GM19324 (cell line): ENCODE data around the gene NFU1.
A peak's percentile ranks its signal among the peaks of the same experiment; 100 is the strongest.

Experiments used
- ATAC-seq: cut with Tn5 transposase; IDR thresholded peaks from one replicate; pipeline ENCODE4 v1.9.1; 2021; ENCODE audit warnings: mild to moderate bottlenecking, moderate library complexity; ENCODE audit not compliant: unreplicated experiment, low FRiP score

The NFU1 gene

DNA sequence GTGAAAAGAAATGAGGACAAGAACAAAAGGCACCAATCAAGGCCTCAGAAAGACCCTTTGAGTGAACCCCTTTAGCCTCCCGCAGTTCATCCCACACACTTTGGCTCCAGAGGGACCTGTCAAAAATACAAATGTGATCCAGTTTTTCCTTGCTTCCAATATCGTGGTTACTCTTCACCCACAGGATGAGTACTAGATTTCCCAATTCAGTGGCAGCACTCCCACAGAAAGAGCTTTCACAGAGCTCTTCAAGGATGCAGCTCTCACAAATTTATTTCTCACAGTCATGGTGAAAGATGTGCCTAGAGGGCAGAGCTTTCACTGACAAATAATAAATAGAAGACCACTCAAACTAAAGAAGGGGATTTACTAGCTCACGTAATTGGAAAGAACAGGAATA, 47.2 kb downstream of the NFU1 start:
- no peak for ATAC-seq

DNA sequence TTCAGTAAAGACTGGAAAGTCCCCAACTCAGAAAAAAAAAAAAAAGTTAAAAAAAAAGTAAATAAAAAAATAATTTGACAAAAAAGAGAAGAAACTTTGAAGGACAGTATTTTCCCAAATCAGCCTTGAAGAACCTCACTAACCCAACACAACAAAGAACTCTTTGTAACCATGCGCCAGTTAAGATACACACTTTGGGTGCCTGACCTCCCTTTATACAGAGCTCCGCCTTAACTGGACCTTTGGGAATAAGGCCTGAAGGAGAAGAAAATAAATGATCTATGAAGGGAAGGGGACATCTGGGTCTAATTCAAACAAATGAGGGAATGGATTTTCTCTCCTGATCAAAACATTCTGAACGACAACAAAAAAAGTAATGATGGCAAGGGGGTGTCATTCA, 48.0 kb downstream of the NFU1 start:
- no peak for ATAC-seq

GRCh38 chr2:69387770-69388481, 49.3 kb downstream of the NFU1 start:
- ATAC-seq: peak; percentile 5

DNA sequence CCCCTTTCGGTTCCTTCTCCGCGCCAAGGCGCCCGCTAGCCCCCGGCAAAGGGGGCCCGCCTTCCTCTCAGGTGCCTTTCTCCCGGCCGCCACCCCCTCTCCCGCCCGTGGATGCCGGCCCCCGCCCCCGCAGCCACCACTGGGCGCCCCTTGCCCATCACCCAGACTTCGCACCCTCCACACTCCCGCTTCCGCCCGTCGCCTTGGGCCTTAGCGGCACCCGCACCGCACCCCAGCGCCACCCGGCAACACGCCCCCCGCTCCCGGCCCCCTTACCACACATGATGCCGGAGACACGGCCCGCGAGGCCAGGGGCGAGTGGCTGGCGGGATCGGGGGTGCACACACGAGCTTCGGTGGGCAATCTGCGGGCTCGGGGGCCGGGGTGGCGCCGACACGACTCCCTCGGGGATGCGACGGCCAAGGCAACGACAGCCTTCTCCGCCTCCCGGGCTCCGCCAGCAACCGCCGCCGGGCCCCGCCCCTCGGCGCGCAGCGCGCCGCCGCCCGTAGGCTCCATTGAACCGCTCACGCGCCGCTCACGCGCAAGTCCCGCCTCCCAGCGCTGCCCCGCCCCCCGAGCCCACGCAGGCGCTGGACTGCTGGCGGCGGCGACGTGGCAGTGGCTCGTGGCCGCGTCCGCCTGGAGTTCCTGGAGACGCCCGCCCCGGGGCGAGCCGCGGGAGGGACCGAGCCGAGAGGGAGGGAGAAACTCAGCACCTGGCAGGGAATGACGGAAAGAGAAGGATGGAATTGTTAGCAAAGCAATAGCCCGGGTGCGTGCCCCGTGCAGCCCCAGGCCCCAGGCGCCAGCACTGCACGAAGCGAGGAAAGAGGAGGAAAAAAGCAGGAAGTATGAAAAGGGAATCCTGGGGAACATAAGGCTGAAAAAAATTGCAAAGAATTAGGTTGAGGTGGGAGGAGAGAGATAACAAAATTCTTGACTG, 50.2 kb downstream of the NFU1 start, which contains the start of gene GFPT1:
Gene GFPT1 (minus strand): TSS at position 439 of the 946 bp plus-strand sequence. CDS start 156 bp downstream, at position 283.
- ATAC-seq: peak; percentile 94

- ATAC-seq: no peak
Measured at GRCh38 chr2:69386360-69386759, 50.9 kb downstream of the NFU1 start.

DNA sequence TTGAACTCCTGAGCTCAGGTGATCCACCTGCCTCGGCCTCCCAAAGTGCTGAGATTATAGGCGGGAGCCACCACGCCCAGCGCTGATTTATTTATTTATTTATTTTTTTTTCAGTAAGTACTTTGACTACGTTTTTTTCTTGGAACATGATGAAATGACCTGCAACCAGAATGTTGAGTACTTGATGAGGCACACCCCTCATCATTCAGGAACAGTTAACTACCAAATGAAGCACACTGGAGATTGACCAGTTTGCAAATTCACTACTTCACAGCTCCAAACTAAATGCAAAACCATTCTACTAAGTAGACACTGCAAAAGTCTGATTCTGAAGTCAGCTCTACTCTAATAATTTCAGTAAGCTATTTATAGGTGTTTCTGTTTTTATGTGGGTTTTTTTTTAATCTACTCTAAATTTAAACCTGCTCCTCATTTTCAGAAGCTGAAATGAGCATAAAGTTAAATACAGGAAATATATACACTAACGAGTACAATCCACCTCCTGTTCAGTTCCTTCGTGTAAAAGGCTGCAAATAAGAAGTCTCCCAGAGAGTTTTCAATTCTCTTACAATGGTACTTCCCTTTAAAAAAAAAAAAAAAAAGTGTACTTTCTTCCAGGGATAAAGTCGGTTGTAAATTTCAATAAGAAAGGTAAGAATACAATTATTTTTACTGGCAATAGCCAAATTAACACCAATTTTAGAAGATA, 51.6 kb downstream of the NFU1 start:
- ATAC-seq: no peak

- no peak for ATAC-seq
Measured at GRCh38 chr2:69384618-69385081, 52.6 kb downstream of the NFU1 start.

GRCh38 chr2:69383176-69383812, 53.9 kb downstream of the NFU1 start:
- no peak for ATAC-seq

DNA sequence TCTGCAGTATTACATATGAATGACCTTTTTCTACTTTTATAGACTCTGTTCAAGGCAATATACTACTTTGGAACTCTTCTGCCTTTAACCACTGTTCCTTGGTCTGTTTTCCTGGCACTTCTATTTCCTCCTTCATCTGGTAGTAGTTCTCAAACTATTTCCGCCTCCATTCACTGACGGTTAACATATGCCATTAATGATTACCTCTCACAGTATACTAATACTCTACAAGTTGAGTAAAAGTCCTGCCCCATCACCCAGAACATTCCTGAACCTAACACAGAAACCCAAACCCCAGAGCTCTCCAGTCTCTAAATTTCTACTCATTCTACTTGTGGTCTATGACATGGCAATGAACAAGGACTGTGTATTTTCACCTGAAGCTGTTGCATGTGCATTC, 54.7 kb downstream of the NFU1 start:
- no peak for ATAC-seq

DNA sequence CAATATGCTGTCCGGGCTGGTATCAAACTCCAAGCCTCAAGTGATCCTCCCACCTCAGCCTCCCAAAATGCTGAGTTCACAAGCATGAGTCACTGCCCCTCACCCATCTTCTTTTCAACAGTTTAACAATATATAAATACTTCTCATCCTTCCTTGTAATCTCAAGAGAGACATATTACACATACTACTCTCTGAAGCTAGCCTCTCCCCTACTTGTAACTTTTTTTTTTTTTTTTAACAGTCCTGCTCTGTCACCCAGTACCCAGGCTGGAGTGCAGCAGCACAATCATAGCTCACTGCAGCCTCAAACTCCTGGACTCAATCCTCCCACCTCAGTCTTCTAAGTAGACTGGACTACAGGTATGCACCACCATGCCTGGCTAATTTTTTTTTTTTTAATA, 55.9 kb downstream of the NFU1 start:
- no peak for ATAC-seq

- no peak for ATAC-seq
Measured at GRCh38 chr2:69380072-69380917, 56.9 kb downstream of the NFU1 start.

DNA sequence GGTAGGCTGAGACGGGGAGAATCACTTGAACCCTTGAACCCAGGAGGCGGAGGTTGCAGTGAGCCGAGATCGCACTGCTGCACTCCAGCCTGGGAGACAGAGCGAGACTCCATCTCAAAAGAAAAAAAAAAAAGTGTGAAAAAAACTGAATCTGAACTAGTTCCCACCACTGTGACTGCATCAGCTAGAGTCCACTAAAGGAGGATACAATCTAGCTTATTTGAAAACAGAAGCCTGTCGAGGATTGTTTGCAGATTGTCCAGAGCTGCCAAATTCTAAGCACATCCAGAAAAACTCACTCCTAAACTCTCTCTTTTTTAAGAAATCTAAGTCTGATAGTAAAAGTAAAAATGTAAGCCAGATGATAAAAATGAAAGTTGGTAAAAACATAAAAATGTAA, 60.8 kb downstream of the NFU1 start:
- no peak for ATAC-seq

GRCh38 chr2:69375494-69376353, 61.5 kb downstream of the NFU1 start:
- no peak for ATAC-seq

DNA sequence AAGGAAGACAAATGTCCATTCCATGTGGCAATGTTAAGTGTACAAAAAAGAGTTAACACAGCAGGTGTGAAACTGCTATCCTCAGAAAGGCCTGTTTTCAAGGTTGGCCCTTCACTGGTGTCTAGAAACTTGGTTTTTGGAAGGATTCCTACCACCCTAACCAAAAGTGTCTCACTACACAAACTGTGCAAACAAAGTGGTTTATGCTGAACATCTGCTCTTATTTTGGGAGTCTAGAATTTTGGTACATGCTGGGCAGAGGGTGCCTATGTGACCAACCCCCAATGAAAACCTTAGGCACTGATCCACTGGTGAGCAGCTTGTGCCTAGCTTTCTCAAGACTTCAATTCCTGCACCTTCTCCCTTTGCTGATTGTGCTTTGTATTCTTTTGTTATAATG, 64.5 kb downstream of the NFU1 start:
- ATAC-seq: no peak

- ATAC-seq: no peak
Measured at GRCh38 chr2:69369802-69370201, 67.4 kb downstream of the NFU1 start.

- ATAC-seq: no peak
Measured at GRCh38 chr2:69368588-69368987, 68.6 kb downstream of the NFU1 start.

- no peak for ATAC-seq
Measured at GRCh38 chr2:69359371-69359770, 77.9 kb downstream of the NFU1 start.

- ATAC-seq: no peak
Measured at GRCh38 chr2:69358914-69359313, 78.3 kb downstream of the NFU1 start.

DNA sequence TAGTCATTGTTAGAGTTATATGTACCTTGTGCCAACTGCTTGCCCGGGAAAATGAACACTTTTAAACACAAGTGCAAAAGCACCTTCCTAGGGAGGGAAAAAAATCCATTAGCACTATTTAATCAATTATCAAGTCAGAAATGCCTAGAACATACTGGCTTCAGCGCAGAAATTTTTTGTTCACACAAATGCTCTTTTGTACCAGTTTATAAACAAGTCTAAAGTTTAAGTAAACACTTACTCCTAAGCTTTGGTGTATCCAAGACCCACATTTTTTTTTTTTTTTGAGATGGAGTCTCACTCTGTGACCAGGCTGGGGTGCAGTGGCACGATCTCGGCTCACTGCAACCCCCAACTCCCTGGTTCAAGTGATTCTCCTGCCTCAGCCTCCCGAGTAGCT, 80.8 kb downstream of the NFU1 start:
- no peak for ATAC-seq
